Measurements from ENCODE around the gene ARAP1. TPM values are rescaled to one million over a fixed set of nuclear protein-coding genes. Genes with fewer than 3 reads are reported as not detected.

ARAP1 gene
- total RNA-seq, 2 donors from 2014 or later = 70.4 to 89.8 TPM

DNA sequence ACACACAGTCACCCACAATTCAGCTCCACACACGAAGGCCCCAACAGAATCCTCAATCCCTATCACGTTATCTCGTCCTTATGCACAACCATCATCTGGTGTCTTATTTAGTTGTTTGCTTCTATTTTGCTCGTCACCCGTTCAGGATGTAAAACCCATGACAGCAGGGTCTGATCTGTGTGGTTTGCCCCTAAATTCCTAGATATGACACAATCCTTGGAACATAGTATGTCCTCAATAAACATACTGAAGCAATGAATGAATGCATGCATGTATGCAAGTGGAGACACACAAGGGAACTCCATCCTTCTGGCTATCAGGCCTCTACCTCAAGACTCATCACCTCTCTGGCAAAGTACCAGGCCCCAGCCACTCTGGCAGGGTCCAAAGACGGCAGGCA lies 21.5 kb upstream of the ARAP1 start:
- intact Hi-C loops (cut with DNase I) = no loop called here
- TF ChIP-seq, protein P1, sequence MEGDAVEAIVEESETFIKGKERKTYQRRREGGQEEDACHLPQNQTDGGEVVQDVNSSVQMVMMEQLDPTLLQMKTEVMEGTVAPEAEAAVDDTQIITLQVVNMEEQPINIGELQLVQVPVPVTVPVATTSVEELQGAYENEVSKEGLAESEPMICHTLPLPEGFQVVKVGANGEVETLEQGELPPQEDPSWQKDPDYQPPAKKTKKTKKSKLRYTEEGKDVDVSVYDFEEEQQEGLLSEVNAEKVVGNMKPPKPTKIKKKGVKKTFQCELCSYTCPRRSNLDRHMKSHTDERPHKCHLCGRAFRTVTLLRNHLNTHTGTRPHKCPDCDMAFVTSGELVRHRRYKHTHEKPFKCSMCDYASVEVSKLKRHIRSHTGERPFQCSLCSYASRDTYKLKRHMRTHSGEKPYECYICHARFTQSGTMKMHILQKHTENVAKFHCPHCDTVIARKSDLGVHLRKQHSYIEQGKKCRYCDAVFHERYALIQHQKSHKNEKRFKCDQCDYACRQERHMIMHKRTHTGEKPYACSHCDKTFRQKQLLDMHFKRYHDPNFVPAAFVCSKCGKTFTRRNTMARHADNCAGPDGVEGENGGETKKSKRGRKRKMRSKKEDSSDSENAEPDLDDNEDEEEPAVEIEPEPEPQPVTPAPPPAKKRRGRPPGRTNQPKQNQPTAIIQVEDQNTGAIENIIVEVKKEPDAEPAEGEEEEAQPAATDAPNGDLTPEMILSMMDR (IDR thresholded peaks at IDR 0.05) = no peak
- H3K9ac ChIP-seq (ENCODE audit: low read depth in 2 of 2, low read length in 2 of 2) = no peak overlapping the region
- H3K4me3 ChIP-seq = no peak overlapping the region
- H3K4me1 ChIP-seq = peaks cover 32% of the 10 kb centered on the region
- H3K27me3 ChIP-seq = no peaks in the 10 kb centered on the region
- DNase-seq = no peak
- H3K36me3 ChIP-seq = no peaks in the 10 kb centered on the region
- no peaks in the 10 kb centered on the region for H3K9me3 ChIP-seq
- no peak overlapping the region for H3K27ac ChIP-seq

DNA sequence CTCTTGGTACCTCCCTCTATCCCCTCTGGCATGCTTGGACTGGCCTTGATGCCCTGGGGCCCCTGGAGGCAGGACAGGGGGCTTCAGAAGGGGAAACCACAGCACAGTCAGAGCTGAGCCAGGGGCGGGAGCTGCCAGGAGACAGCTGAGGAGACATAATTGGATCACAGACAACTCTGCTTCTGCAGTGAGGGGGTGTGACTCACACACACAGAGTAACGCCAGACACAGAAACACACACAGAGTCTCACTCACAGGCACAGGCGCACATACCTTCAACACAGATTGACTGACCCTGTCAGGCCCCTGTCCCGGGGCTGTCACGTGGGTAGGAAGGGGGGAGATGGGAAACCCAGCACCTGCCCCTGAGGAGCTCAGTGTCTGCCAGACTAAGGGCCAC lies 21.1 kb upstream of the ARAP1 start:
- Histone ChIP-seq H3K9ac (ENCODE audit: low read depth in 2 of 2, low read length in 2 of 2) (no peak overlapping the region), H3K27ac (no peak overlapping the region), H3K36me3 (no peaks in the 10 kb centered on the region), H3K4me3 (no peak overlapping the region), H3K4me1 (peaks cover 28% of the 10 kb centered on the region), H3K9me3 (no peaks in the 10 kb centered on the region), H3K27me3 (no peaks in the 10 kb centered on the region)
- DNase-seq = no peak
- TF ChIP-seq, protein P1 (IDR thresholded peaks at IDR 0.05) = no peak
- intact Hi-C loops (cut with DNase I) = no loop called here

DNA sequence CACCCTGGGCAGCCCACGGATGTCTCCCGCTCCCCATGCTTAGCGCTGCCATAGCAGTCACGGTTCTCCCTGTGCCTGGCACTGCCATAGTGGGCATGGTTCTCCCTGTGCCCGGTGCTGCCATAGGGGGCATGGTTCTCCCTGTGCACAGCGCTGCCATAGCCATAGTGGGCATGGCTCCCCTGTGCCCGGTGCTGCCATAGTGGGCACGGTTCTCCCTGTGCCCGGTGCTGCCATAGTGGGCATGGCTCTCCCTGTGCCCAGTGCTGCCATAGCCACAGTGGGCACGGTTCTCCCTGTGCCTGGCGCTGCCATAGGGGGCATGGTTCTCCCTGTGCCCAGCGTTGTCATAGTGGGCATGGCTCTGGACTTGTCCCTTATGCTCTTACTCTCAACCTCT lies 19.9 kb upstream of the ARAP1 start:
- Histone ChIP-seq H3K9ac (ENCODE audit: low read depth in 2 of 2, low read length in 2 of 2) (no peak overlapping the region), H3K36me3 (no peaks in the 10 kb centered on the region), H3K4me1 (peaks cover 20% of the 10 kb centered on the region), H3K9me3 (no peaks in the 10 kb centered on the region), H3K27me3 (no peaks in the 10 kb centered on the region), H3K4me3 (no peak overlapping the region), H3K27ac (no peak overlapping the region)
- intact Hi-C loops (cut with DNase I) = no loop called here
- DNase-seq = no peak
- TF ChIP-seq, protein P1 (IDR thresholded peaks at IDR 0.05) = no peak

DNA sequence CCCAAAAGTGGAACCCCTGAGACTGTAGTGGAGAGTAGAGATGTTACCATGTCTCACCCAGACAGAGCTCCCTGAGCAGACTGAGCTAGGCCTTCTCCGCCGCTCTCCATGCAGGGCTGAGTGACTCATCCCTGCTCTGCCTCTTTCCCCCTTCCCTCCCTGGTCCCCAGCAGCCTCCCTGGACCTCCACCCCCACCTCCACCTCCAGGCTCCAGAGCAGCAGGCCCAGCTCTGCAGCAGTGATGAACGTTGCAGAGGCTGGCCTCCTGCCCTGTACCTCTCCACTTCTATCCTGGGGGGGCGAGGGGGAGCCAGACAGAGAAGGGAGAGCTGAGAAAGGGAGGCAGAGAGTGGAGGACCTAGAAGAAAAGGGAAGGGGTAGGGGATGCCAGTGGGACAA lies 19.3 kb upstream of the ARAP1 start:
- H3K4me1 ChIP-seq = peaks cover 16% of the 10 kb centered on the region

DNA sequence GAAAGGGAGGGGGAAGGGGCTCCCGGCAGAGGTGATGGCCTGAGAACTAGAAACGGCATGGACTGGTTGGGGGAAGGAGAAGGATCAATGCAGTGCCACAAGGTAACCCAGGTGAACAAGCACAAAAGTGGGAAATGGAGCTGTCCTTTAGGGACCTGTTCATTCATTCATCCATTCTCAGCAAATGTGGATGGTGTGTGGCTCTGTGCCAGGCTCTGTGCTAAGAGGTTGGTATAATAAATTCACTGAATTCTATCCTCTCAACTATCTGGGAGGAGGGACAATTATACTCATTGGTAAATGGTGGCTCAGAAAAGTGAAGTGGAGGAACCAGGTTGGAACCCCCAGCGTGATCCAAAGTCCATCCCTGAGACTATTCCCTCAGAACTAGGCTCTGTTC lies 18.6 kb upstream of the ARAP1 start:
- no peak overlapping the region for H3K4me3 ChIP-seq
- intact Hi-C loops (cut with DNase I) = no loop called here
- H3K9me3 ChIP-seq = no peaks in the 10 kb centered on the region
- H3K4me1 ChIP-seq = peaks cover 10% of the 10 kb centered on the region
- no peaks in the 10 kb centered on the region for H3K36me3 ChIP-seq
- DNase-seq = no peak
- H3K27me3 ChIP-seq = no peaks in the 10 kb centered on the region
- H3K9ac ChIP-seq (ENCODE audit: low read depth in 2 of 2, low read length in 2 of 2) = no peak overlapping the region
- TF ChIP-seq, protein P1 (IDR thresholded peaks at IDR 0.05) = no peak
- H3K27ac ChIP-seq = no peak overlapping the region

More for the DNA sequence above, 19.3 kb upstream of the ARAP1 start:
- intact Hi-C loops (cut with DNase I) = no loop called here
- H3K4me3 ChIP-seq = no peak overlapping the region
- no peak for DNase-seq
- no peak overlapping the region for H3K27ac ChIP-seq
- TF ChIP-seq, protein P1 (IDR thresholded peaks at IDR 0.05) = no peak
- no peaks in the 10 kb centered on the region for H3K9me3 ChIP-seq
- H3K9ac ChIP-seq (ENCODE audit: low read depth in 2 of 2, low read length in 2 of 2) = no peak overlapping the region
- no peaks in the 10 kb centered on the region for H3K27me3 ChIP-seq
- no peaks in the 10 kb centered on the region for H3K36me3 ChIP-seq

DNA sequence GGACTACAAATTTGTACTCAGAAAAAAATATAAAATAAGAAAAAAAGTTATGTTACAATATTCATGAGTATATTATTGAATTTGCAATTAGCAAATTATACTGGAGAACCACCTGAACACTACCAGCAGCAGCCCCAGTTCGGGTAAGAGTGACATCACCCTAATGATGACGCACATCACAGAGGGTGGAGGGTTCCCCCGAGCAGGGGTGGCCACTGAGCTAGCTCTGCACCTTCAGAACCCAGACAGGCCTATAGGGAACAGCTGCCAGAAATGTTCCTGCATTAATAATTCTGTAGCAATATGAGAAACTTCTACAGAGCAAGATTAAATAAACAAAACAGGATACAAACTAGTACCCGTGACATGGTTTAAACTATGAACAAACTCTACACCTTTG lies 17.5 kb upstream of the ARAP1 start:
- intact Hi-C loops (cut with DNase I) = no loop called here
- Histone ChIP-seq H3K9me3 (no peaks in the 10 kb centered on the region), H3K27me3 (no peaks in the 10 kb centered on the region), H3K27ac (no peak overlapping the region), H3K4me1 (peaks cover 7% of the 10 kb centered on the region), H3K9ac (ENCODE audit: low read depth in 2 of 2, low read length in 2 of 2) (no peak overlapping the region), H3K36me3 (no peaks in the 10 kb centered on the region), H3K4me3 (no peak overlapping the region)
- DNase-seq = no peak
- TF ChIP-seq, protein P1 (IDR thresholded peaks at IDR 0.05) = no peak

Measured in colonic mucosa (tissue), 4 donors.